ENCODE results near the gene SNTG2. TPM values are rescaled to one million over a fixed set of nuclear protein-coding genes. Genes with fewer than 3 reads are reported as not detected.
"Not testable (repeated sequence)": the region's sequence is repeated elsewhere in the genome, so short reads cannot be mapped to it uniquely, and the experiment has no call there.

SNTG2 gene
- total RNA-seq, 1 experiment from 2014 or later, result 2.1 TPM

DNA sequence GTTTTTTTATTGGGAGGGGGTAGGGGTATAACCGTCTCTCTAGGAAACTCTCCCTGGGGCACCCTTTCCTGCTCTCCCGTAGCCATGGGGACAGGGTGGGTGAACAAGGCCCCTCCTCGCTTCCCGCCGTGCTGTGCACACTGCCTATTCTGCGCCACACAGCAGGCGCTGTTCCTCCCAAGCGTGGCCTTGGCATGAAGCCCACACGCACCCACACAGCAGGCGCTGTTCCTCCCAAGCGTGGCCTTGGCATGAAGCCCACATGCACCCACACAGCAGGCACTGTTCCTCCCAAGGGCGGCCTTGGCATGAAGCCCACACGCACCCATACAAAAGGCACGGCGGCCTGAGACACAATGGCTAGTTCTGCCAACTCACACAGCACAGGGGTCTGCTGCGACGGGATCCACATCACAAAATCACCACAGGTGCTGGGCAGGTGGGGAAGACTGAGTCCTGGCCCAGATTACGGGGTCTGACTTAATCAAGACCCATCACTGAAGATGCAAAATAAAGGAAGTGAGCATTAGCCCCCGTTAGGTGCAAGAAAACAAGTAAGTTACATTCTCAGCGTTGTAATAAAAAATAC is 416.0 kb downstream of the SNTG2 start:
- no peaks in the 10 kb centered on the region for H3K36me3 ChIP-seq (replicated peaks; ENCODE audit: control insufficient read depth, insufficient read depth, low read length)
- H3K27me3 ChIP-seq (ENCODE audit: control insufficient read depth, insufficient read depth, low read length), result no peaks in the 10 kb centered on the region
- no peak overlapping the region for H3K4me3 ChIP-seq (ENCODE audit: insufficient read depth, low read depth, low read length)
- DNase-seq, result no peak

DNA sequence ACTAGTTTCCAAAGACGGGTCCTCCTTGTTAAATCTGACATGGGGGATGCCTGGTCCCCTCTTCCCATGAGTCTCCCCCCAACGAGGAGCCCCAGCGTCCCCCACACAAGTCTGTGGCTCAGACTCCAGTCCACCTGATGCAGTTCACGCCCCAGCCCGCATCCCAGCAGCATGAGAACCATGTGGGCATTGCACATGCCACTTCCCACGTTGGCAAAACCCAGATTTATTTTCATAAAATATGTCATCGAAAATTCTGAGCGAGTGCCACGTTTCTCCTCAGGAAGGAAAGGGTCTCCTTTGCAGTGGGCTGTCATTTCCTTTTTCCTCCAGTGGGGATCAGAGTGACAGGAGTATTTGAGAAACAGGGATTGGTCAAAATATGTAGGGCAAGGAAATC is 417.0 kb downstream of the SNTG2 start:
- DNase-seq, result no peak
- Histone ChIP-seq H3K4me3 (ENCODE audit: insufficient read depth, low read depth, low read length) (no peak overlapping the region), H3K36me3 (replicated peaks; ENCODE audit: control insufficient read depth, insufficient read depth, low read length) (no peaks in the 10 kb centered on the region), H3K27me3 (ENCODE audit: control insufficient read depth, insufficient read depth, low read length) (no peaks in the 10 kb centered on the region)

DNA sequence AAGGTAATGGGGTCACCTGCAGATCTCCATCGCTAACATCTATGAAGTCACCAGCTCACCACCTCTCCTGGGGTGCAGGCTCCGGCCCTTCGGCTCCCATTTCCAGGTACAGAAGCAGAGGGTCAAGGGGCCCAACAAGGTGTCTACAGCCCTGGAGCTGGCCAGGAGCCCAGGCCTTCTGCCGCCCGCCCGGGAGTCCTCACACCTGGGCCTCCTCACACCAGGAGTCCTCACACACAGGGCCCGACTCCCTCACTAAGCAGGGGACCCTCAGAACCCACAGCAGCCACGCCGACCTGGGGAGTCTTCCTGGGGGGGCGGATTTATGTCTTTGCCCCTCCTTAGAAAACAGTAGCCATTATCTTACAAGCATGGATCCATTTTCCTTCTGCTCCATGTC is 419.3 kb downstream of the SNTG2 start:
- DNase-seq, result no peak
- H3K27me3 ChIP-seq (ENCODE audit: control insufficient read depth, insufficient read depth, low read length), result no peaks in the 10 kb centered on the region
- no peaks in the 10 kb centered on the region for H3K36me3 ChIP-seq (replicated peaks; ENCODE audit: control insufficient read depth, insufficient read depth, low read length)
- H3K4me3 ChIP-seq (ENCODE audit: insufficient read depth, low read depth, low read length), result no peak overlapping the region

DNA sequence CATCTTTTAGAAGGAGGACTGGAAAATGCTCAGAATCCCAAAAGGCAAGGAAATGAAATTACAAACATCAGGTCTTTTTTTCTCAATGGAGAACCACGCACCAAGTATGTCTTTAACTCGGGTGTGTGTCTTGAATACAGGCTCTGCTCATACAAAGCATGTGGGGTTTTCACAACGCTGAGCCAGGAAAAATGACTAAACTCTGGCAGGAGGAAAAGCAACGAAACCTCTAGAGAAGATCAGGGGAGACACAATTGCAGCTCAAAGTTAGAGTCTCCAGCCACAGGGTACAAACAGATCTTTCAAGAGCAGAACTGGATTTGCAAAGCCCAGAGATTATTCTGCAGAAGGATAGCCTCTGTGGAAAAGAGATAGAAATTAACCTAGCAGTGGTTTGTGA is 419.8 kb downstream of the SNTG2 start:
- Histone ChIP-seq H3K27me3 (ENCODE audit: control insufficient read depth, insufficient read depth, low read length) (no peaks in the 10 kb centered on the region), H3K4me3 (ENCODE audit: insufficient read depth, low read depth, low read length) (no peak overlapping the region), H3K36me3 (replicated peaks; ENCODE audit: control insufficient read depth, insufficient read depth, low read length) (no peaks in the 10 kb centered on the region)
- no peak for DNase-seq

DNA sequence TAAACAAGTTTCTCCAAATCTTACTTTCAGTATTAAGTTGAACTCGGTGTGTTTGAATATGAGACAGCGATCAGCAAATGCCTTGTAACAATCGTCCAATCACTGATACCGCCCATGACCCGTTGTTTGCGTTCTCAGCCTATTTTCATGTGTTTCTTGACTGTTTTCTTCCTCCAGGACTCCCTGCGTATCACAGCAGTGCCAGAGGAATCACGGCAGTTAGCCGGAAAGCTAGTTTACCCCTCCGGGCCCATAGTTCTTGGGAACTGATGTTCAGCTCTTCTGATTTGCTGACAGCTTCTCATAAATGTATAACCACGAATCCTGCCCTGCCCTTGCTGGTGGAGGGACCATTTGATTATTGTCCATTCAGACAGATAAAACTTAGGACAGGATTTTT is 420.4 kb downstream of the SNTG2 start:
- DNase-seq, result no peak
- Histone ChIP-seq H3K36me3 (replicated peaks; ENCODE audit: control insufficient read depth, insufficient read depth, low read length) (no peaks in the 10 kb centered on the region), H3K4me3 (ENCODE audit: insufficient read depth, low read depth, low read length) (no peak overlapping the region), H3K27me3 (ENCODE audit: control insufficient read depth, insufficient read depth, low read length) (no peaks in the 10 kb centered on the region)

DNA sequence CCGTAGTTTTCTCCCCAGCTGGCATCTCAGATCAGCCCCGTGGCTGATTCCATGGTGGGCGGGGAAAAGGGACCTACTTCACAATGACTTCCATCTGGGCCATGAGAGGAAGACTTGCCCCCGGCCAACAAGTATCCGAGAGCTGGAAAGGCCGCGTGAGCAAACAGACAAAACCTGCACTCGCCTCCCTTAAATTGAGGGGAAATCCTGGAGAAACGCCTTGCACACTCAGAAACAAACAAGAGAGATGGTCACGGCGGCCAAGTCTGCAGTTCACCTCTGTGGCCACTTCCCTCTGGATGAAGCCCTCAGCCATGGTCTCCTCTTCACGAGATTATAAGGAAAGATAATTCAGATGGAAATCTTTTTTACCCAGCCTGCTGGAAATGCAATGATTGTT is 423.2 kb downstream of the SNTG2 start:
- Histone ChIP-seq H3K27me3 (ENCODE audit: control insufficient read depth, insufficient read depth, low read length) (no peaks in the 10 kb centered on the region; the same call in 1 of the 2 replicates), H3K4me3 (ENCODE audit: insufficient read depth, low read depth, low read length) (no peak overlapping the region), H3K36me3 (replicated peaks; ENCODE audit: control insufficient read depth, insufficient read depth, low read length) (no peaks in the 10 kb centered on the region)
- no peak for DNase-seq

GRCh38 chr2:1374287-1374686 is 423.6 kb downstream of the SNTG2 start:
- Histone ChIP-seq H3K27me3 (ENCODE audit: control insufficient read depth, insufficient read depth, low read length) (no peaks in the 10 kb centered on the region; the same call in 1 of the 2 replicates), H3K36me3 (replicated peaks; ENCODE audit: control insufficient read depth, insufficient read depth, low read length) (no peaks in the 10 kb centered on the region), H3K4me3 (ENCODE audit: insufficient read depth, low read depth, low read length) (no peak overlapping the region)
- no peak for DNase-seq

DNA sequence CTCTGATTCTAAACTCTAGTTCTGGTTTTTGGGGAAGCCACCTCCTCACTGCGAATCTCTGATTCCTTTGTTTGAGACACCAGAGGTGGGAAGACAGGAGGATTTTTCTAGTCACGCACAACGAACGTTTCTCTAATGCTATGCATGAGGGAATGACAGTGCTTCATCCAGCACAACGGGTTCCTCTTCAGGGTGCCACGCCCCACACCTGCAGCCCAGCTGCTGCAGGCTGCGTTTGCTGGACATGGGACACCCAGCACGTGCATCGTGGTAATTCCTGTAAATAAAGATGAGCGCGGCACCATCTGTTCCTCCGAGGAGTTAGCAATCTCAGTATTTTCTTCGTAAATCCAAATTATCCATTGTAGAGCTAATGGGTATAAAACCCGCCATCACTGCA is 425.1 kb downstream of the SNTG2 start:
- H3K27me3 ChIP-seq (ENCODE audit: control insufficient read depth, insufficient read depth, low read length), result no peaks in the 10 kb centered on the region; the same call in 1 of the 2 replicates
- no peaks in the 10 kb centered on the region for H3K36me3 ChIP-seq (replicated peaks; ENCODE audit: control insufficient read depth, insufficient read depth, low read length)
- DNase-seq, result no peak
- H3K4me3 ChIP-seq (ENCODE audit: insufficient read depth, low read depth, low read length), result no peak overlapping the region

DNA sequence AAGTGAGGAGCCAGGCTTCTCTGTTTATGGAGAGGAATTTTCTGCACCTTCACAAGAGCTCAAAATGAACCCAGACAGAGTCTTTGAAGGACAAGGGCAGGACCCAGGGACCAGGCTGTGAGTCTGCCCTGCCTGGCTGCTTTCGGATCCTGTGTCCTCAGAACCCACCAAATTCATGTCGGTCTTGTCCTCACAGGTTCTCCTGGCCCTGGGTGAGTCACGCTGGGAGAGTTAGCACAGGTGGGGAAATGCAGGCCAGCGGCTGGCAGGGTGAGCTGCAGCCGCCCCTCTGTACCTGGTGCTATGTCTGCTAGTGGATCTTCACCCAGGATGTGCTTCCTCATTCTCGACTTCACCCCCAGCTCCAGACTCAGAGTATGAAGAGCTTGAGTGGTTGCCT is 426.8 kb downstream of the SNTG2 start:
- Histone ChIP-seq H3K27me3 (ENCODE audit: control insufficient read depth, insufficient read depth, low read length) (no peaks in the 10 kb centered on the region; the same call in 1 of the 2 replicates), H3K36me3 (replicated peaks; ENCODE audit: control insufficient read depth, insufficient read depth, low read length) (no peaks in the 10 kb centered on the region), H3K4me3 (ENCODE audit: insufficient read depth, low read depth, low read length) (no peak overlapping the region)
- no peak for DNase-seq

DNA sequence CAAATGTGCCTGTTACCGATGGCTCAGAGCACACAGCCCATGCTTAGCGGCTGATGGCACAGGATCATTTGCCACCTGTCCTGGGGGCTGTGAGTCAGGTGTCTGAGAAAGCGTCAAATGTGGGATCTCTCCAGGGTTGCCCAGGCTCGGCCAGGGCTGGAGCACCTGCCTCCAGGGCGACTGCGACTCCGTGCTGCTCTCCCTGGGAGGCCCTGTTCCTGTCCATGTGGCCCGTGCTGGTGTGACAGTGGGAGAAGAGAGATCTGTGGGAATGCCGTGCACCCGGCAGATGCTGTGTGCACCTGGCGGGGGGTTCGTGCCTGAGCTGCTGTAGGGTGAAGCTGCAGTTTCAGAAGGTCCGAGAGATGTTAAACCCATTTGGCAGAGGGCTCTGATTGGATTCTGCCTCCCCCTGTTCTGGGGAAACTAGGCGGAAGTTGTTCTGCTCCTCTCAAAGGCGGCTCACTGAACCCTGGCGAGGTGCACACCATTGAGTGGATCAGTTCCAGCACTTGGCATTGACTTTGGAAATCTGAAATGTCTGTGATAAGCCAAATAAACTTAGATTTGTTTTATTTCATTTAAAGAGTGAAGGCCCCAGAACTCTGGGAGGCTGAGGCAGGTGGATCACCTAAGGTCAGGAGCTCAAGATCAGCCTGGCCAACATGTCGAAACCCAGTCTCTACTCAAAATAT is 428.0 kb downstream of the SNTG2 start:
- no peaks in the 10 kb centered on the region; the same call in 1 of the 2 replicates for H3K27me3 ChIP-seq (ENCODE audit: control insufficient read depth, insufficient read depth, low read length)
- no peak for DNase-seq
- H3K36me3 ChIP-seq (replicated peaks; ENCODE audit: control insufficient read depth, insufficient read depth, low read length), result no peaks in the 10 kb centered on the region
- no peak overlapping the region for H3K4me3 ChIP-seq (ENCODE audit: insufficient read depth, low read depth, low read length)

- Histone ChIP-seq H3K27me3 (ENCODE audit: control insufficient read depth, insufficient read depth, low read length) (no peaks in the 10 kb centered on the region; the same call in 1 of the 2 replicates), H3K36me3 (replicated peaks; ENCODE audit: control insufficient read depth, insufficient read depth, low read length) (no peaks in the 10 kb centered on the region), H3K4me3 (ENCODE audit: insufficient read depth, low read depth, low read length) (no peak overlapping the region)
- no peak for DNase-seq
Observed at GRCh38 chr2:1381644-1382043, 431.0 kb downstream of the SNTG2 start.

DNA sequence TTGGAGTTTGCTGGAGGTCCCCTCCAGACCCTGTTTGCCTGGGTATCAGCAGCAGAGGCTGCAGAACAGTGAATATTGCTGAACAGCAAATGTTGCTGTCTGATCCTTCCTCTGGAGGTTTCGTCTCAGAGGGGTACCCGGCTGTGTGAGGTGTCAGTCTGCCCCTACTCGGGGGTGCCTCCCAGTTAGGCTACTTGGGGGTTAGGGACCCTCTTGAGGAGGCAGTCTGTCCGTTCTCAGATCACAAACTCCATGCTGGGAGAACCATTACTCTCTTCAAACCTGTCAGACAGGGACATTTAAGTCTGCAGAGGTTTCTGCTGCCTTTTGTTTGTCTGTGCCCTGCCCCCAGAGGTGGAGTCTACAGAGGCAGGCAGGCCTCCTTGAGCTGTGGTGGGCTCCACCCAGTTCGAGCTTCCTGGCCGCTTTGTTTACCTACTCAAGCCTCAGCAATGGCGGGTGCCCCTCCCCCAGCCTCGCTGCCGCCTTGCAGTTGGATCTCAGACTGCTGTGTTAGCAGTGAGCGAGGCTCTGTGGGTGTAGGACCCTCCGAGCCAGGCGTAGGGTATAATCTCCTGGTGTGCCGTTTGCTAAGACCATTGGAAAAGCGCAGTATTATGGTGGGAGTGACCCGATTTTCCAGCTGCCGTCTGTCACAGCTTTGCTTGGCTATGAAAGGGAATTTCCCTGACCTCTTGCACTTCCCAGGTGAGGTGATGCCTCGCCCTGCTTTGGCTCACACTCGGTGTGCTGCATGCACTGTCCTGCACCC is 437.5 kb downstream of the SNTG2 start:
- H3K27me3 ChIP-seq (ENCODE audit: control insufficient read depth, insufficient read depth, low read length); H3K36me3 ChIP-seq (replicated peaks; ENCODE audit: control insufficient read depth, insufficient read depth, low read length); DNase-seq: not testable (repeated sequence)
- H3K4me3 ChIP-seq (ENCODE audit: insufficient read depth, low read depth, low read length), result peak overlapping the region; percentile 25

- DNase-seq; H3K27me3 ChIP-seq (ENCODE audit: control insufficient read depth, insufficient read depth, low read length); H3K4me3 ChIP-seq (ENCODE audit: insufficient read depth, low read depth, low read length); H3K36me3 ChIP-seq (replicated peaks; ENCODE audit: control insufficient read depth, insufficient read depth, low read length): not testable (repeated sequence)
Observed at GRCh38 chr2:1390118-1390517, 439.5 kb downstream of the SNTG2 start.

- no peaks in the 10 kb centered on the region for H3K36me3 ChIP-seq (replicated peaks; ENCODE audit: control insufficient read depth, insufficient read depth, low read length)
- no peak for DNase-seq
- H3K27me3 ChIP-seq (ENCODE audit: control insufficient read depth, insufficient read depth, low read length), result no peaks in the 10 kb centered on the region
Observed at GRCh38 chr2:1393321-1393720, 442.7 kb downstream of the SNTG2 start.

More at GRCh38 chr2:1393321-1393720, 442.7 kb downstream of the SNTG2 start:
- H3K4me3 ChIP-seq (ENCODE audit: insufficient read depth, low read depth, low read length), result no peak overlapping the region

Measured in H7 (cell line).